ENCODE measurements around the gene MRTFA. TPM values are rescaled to one million over a fixed set of nuclear protein-coding genes. Genes with fewer than 3 reads are reported as not detected.
"Not testable (repeated sequence)": the region's sequence is repeated elsewhere in the genome, so short reads cannot be mapped to it uniquely, and the experiment has no call there.

The MRTFA gene
- total and polyA plus RNA-seq, 3 donors from 2014 or later = 59.5 to 162 (median 158) TPM

DNA sequence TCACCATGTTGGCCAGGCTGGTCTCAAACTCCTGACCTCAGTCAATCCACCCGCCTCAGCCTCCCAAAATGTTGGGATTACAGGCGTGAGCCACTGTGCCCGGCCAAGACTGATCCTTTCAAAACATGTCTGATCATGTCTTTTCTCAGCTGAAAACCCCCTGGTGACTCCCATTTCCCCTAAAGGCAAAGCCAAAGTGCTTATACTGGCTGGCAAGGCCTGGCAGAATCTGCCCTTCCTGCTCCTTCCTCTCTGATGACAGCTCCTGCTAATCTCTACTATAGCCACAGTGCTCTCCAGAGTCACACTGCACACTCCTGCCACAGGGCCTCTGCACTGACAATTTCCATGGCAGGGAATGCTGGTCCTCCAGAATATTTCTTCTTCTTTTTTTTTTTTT lies 40.1 kb upstream of the MRTFA start:
- TF ChIP-seq CTCF (IDR thresholded peaks at IDR 0.05) (no peak), POLR2A (IDR thresholded peaks at IDR 0.05) (no peak)

GRCh38 chr22:40676166-40676565 lies 39.6 kb upstream of the MRTFA start:
- H3K36me3 ChIP-seq (ENCODE audit: low read depth, missing control alignments); H3K4me3 ChIP-seq; DNase-seq; H3K27me3 ChIP-seq; intact Hi-C loops (cut with DNase I; ENCODE audit: low total_unique reads); H3K27ac ChIP-seq; H3K9me3 ChIP-seq: not testable (repeated sequence)
- peaks cover 12% of the 10 kb centered on the region for H3K4me1 ChIP-seq
- 94 to 97% methylated on average over 4 of the region's 4 CpGs for WGBS, 2 donors

More for the DNA sequence above, 40.1 kb upstream of the MRTFA start:
- DNase-seq = no peak
- Histone ChIP-seq H3K36me3 (ENCODE audit: low read depth, missing control alignments) (no peaks in the 10 kb centered on the region), H3K27ac (no peak overlapping the region), H3K4me1 (peaks cover 12% of the 10 kb centered on the region), H3K4me3 (no peak overlapping the region), H3K27me3 (no peaks in the 10 kb centered on the region), H3K9me3 (no peaks in the 10 kb centered on the region)
- WGBS, 2 donors = 96 to 98% methylated on average over 3 of the region's 3 CpGs
- intact Hi-C loops (cut with DNase I; ENCODE audit: low total_unique reads) = no loop called here

GRCh38 chr22:40674274-40674673 lies 37.8 kb upstream of the MRTFA start:
- H3K27me3 ChIP-seq = no peaks in the 10 kb centered on the region
- TF ChIP-seq POLR2A (IDR thresholded peaks at IDR 0.05) (no peak), CTCF (IDR thresholded peaks at IDR 0.05) (no peak)
- H3K4me1 ChIP-seq = peaks cover 3% of the 10 kb centered on the region
- H3K27ac ChIP-seq = no peak overlapping the region
- H3K4me3 ChIP-seq = no peak overlapping the region
- H3K9me3 ChIP-seq = no peaks in the 10 kb centered on the region
- WGBS, 2 donors = 91 to 92% methylated on average over 4 of the region's 4 CpGs
- no peaks in the 10 kb centered on the region for H3K36me3 ChIP-seq (ENCODE audit: low read depth, missing control alignments)
- DNase-seq = no peak
- intact Hi-C loops (cut with DNase I; ENCODE audit: low total_unique reads) = no loop called here

GRCh38 chr22:40673017-40673416 lies 36.5 kb upstream of the MRTFA start:
- DNase-seq = no peak
- Histone ChIP-seq H3K4me3 (no peak overlapping the region), H3K27me3 (no peaks in the 10 kb centered on the region), H3K36me3 (ENCODE audit: low read depth, missing control alignments) (no peaks in the 10 kb centered on the region), H3K4me1 (peaks cover 3% of the 10 kb centered on the region), H3K27ac (no peak overlapping the region), H3K9me3 (no peaks in the 10 kb centered on the region)
- TF ChIP-seq POLR2A (IDR thresholded peaks at IDR 0.05) (no peak), CTCF (IDR thresholded peaks at IDR 0.05) (no peak)
- 92 to 93% methylated on average over 4 of the region's 4 CpGs for WGBS, 2 donors
- intact Hi-C loops (cut with DNase I; ENCODE audit: low total_unique reads) = no loop called here

DNA sequence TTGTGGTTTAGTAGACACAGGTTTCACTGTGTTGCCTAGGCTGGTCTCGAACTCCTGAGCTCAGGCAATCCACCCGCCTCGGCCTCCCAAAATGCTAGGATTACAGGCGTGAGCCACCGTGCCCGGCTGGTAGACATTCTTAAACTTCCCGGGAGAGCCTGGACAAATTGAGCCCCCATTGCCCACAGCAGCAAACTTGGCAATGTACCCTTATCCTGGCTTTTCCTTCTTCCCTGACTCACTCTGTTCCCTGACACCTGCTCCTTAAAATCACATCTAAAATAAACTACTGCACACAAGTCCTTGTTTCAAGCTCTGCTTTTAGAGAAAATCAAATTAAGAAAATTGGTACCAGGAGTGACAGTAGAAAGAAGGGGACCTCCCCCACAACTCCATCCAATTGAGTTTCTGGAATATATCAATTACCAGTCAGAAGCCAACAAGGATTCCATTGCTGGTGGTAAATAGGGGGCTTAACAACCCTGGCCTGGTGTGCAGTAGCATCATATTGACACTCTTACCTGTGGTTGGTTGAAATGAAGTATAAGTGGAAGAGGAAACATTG lies 35.4 kb upstream of the MRTFA start:
- H3K27ac ChIP-seq = no peak overlapping the region
- intact Hi-C loops (cut with DNase I; ENCODE audit: low total_unique reads) = no loop called here
- DNase-seq = no peak
- H3K27me3 ChIP-seq = no peaks in the 10 kb centered on the region
- no peaks in the 10 kb centered on the region for H3K36me3 ChIP-seq (ENCODE audit: low read depth, missing control alignments)
- TF ChIP-seq CTCF (IDR thresholded peaks at IDR 0.05) (no peak), POLR2A (IDR thresholded peaks at IDR 0.05) (no peak)
- H3K9me3 ChIP-seq = no peaks in the 10 kb centered on the region
- H3K4me3 ChIP-seq = no peak overlapping the region
- 89 to 91% methylated on average over 7 of the region's 7 CpGs for WGBS, 2 donors
- peaks cover 5% of the 10 kb centered on the region for H3K4me1 ChIP-seq
